A673 (cell line): Measurements from ENCODE around the gene NAV1. TPM values are rescaled to one million over a fixed set of nuclear protein-coding genes. Genes with fewer than 3 reads are reported as not detected.

Experiments used
- BruUV-seq: library from RNA; stranded (reverse); fragments of 400-500 nt; replicated peaks from 2 replicates; lab custom pipeline; 2021; lab: Mats Ljungman, UMichigan
- CTCF ChIA-PET: fragments of 300-600 bp; sonication (Branson Sonifier 250); formaldehyde crosslinking; loops from one replicate; lab custom pipeline; 2022; ENCODE audit warnings: antibody characterized with exemption; lab: Charles Lee
- POLR2A ChIA-PET: fragments of 300-600 bp; sonication (Branson Sonifier 250); formaldehyde crosslinking; loops from one replicate; lab custom pipeline; 2022; ENCODE audit warnings: antibody characterized with exemption; ENCODE audit not compliant: low non-redundant PET; lab: Charles Lee
- DNase-seq: peaks from one replicate; pipeline ENCODE4 v3.0.0-alpha.2; 2015; ENCODE audit warnings: low spot score
- H3K27ac ChIP-seq: fragments of 200-600 bp; sonication (generic); 2 replicates; pipeline ENCODE4 v1.5.1; 2016; ENCODE audit warnings: mixed run types, low read depth, mild to moderate bottlenecking, mixed read lengths, antibody characterized with exemption, low read length; ENCODE audit not compliant: poor library complexity, severe bottlenecking
- H3K27me3 ChIP-seq: fragments of 200-600 bp; sonication (generic); replicated peaks from 2 replicates; pipeline ENCODE4 v1.6.1; 2017; ENCODE audit warnings: mixed run types, low read depth, mild to moderate bottlenecking, mixed read lengths, antibody characterized with exemption, low read length; ENCODE audit not compliant: insufficient read depth, poor library complexity
- H3K36me3 ChIP-seq: fragments of 200-600 bp; sonication (generic); 2 replicates; pipeline ENCODE4 v1.6.1; 2016; ENCODE audit warnings: mixed run types, mild to moderate bottlenecking, mixed read lengths, antibody characterized with exemption, low read length; ENCODE audit not compliant: insufficient read depth, poor library complexity, severe bottlenecking
- H3K4me1 ChIP-seq: fragments of 200-600 bp; sonication (generic); 2 replicates; pipeline ENCODE4 v1.6.1; 2017; ENCODE audit warnings: mixed run types, mild to moderate bottlenecking, mixed read lengths, antibody characterized with exemption, low read length; ENCODE audit not compliant: insufficient read depth, poor library complexity, severe bottlenecking
- H3K4me3 ChIP-seq: fragments of 200-600 bp; sonication (generic); 2 replicates; pipeline ENCODE4 v1.5.1; 2016; ENCODE audit warnings: low read depth, mixed run types, mild to moderate bottlenecking, mixed read lengths, low read length; ENCODE audit not compliant: poor library complexity, severe bottlenecking
- H3K9me3 ChIP-seq: fragments of 200-600 bp; sonication (generic); 2 replicates; pipeline ENCODE4 v1.6.1; 2016; ENCODE audit warnings: mixed run types, low read depth, mild to moderate bottlenecking, mixed read lengths, antibody characterized with exemption, low read length; ENCODE audit not compliant: poor library complexity, severe bottlenecking
- CTCF ChIP-seq: fragments of 300-800, 200-600 bp; sonication (generic); conservative IDR thresholded peaks from 2 replicates; pipeline ENCODE4 v1.5.1; 2017; ENCODE audit warnings: low read depth, mild to moderate bottlenecking, antibody characterized with exemption, low read length, moderate library complexity, mixed read lengths
- EZH2 ChIP-seq: fragments of 200-600 bp; sonication (generic); IDR thresholded peaks from 2 replicates; pipeline ENCODE4 v1.6.1; 2017; ENCODE audit warnings: borderline replicate concordance, low read depth, mild to moderate bottlenecking, mixed read lengths, antibody characterized with exemption, low read length; ENCODE audit not compliant: poor library complexity, severe bottlenecking
- intact Hi-C: fragments of 100-400 bp; cut with micrococcal nuclease; formaldehyde crosslinking; loops from one replicate; pipeline ENCODE4 v1.10.0; 2022; ENCODE audit not compliant: unreplicated experiment
- total RNA-seq: library from RNA; stranded (reverse); gene quantifications from 2 replicates; pipeline ENCODE4 v1.2.3, GENCODE V29; 2021

The NAV1 gene
- total RNA-seq, 1 experiment from 2014 or later = 48.2 TPM

DNA sequence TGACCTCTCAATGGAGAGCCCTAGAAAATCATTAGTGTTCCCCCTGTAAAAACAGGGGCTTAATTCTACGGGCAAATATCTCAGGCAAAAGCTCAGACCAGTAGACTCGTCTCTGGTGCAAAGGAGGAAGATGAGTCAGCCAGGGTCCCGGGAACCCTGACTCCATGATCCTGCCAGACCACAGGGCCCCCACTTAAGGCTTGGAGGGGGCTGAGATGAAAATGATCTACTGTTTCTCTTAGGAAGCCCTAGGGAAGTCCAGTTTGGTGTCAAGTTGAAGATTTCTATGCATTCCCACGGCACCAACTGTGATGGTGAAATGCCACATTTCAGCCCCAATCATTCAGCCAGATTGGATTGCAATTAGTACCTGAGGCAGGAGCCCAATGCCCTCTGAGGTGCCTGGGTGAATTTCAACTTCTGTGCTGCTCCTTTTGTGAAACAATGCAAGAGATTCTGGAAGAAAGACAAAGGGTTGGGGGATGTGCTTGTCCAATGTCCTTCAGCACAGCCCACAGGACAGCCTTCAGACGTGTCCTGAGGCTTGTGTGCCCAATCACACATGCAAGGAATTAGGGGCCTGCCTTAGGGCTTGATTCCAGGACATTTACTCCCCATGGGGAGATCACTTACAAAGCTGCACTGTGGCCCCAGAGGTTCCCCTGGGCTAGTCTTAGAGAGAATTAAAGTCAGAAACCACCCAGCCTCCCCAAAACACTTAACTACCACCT, 18.1 kb downstream of the NAV1 start:
- Histone ChIP-seq H3K9me3 (no peaks in the 10 kb centered on the region), H3K27ac (peak overlapping the region; percentile 32), H3K36me3 (no peaks in the 10 kb centered on the region), H3K27me3 (no peaks in the 10 kb centered on the region), H3K4me1 (peaks cover 38% of the 10 kb centered on the region), H3K4me3 (no peak overlapping the region)
- ChIA-PET POLR2A (interaction anchor here (0.6 kb wide), 1 partner anchor 20 kb away, joined by 6 read pairs; no protein-coding TSS in a partner anchor), CTCF (interaction anchor here (1.0 kb wide), 1 partner anchor 238 kb away, joined by 3 read pairs; no protein-coding TSS in a partner anchor)
- no TSS peak for BruUV-seq
- no peak for DNase-seq
- TF ChIP-seq CTCF (no peak), EZH2 (no peak)
- intact Hi-C loops = loop anchor here (5.0 kb wide), 1 partner anchor 305 kb away; no protein-coding TSS in a partner anchor

DNA sequence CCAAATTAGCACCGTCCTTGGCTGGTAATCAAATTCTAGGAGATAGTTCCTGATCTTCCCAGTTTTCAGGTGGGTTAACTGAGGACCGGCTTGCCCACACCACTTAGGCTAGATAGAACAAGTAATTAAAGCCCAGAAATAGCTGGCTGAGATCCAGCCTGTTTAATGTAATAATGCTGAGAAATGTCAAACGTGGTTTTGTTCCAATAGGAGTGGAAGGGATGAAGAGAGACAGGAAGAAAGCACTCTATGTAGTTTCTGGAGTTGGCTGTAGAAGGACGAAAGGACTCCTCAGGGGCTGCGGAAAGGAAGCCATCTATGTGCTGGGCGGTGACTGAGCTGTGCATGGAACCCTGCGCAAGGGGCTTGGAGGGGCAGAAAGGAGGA, 18.6 kb downstream of the NAV1 start:
- no peak overlapping the region for H3K4me3 ChIP-seq
- intact Hi-C loops = loop anchor here (5.0 kb wide), 1 partner anchor 305 kb away; no protein-coding TSS in a partner anchor
- ChIA-PET CTCF (interaction anchor here (1.0 kb wide), 1 partner anchor 237 kb away, joined by 3 read pairs; no protein-coding TSS in a partner anchor), POLR2A (interaction anchor here (0.6 kb wide), 1 partner anchor 431 kb away, joined by 3 read pairs; no protein-coding TSS in a partner anchor)
- peak overlapping the region; percentile 32 for H3K27ac ChIP-seq
- no peaks in the 10 kb centered on the region for H3K9me3 ChIP-seq
- TF ChIP-seq CTCF = no peak
- TF ChIP-seq EZH2 = no peak
- no peaks in the 10 kb centered on the region for H3K36me3 ChIP-seq
- DNase-seq = peak; percentile 61
- peaks cover 38% of the 10 kb centered on the region for H3K4me1 ChIP-seq
- H3K27me3 ChIP-seq = no peaks in the 10 kb centered on the region
- BruUV-seq = no TSS peak

DNA sequence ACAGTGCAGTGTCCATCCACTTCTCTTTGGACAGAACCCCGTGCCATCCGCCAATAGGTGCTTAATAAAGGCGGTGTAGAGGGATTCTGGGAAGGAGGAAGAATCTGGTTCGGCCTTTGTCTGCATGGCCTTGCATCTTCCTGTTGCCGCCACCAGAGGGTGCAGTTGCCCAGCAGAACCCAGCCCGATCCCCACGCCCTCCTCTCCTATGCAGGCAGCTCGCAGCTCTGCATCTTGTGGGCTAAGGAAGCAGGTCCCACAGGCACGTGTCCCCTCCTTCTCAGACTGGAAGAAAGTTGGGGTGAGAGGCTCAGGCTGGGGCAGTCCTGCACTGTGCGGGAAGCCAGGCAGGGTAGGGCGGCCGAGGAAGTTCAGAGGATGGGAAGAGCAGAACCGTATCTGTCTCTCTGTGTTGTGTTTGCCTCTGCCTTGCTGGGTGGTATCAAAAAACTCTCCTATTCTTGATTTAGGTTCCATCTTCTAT, 20.8 kb downstream of the NAV1 start:
- peaks cover 38% of the 10 kb centered on the region for H3K4me1 ChIP-seq
- H3K27ac ChIP-seq = peak overlapping the region; percentile 42
- no peaks in the 10 kb centered on the region for H3K9me3 ChIP-seq
- H3K4me3 ChIP-seq = no peak overlapping the region
- intact Hi-C loops = loop anchor here (1.0 to 5.0 kb wide), 5 partner anchors 77 to 303 kb away; no protein-coding TSS in a partner anchor
- no peaks in the 10 kb centered on the region for H3K36me3 ChIP-seq
- ChIA-PET POLR2A (no interaction called here), CTCF (interaction anchor here (0.5 to 1.7 kb wide), 13 partner anchors 13 to 235 kb away, joined by 3 to 18 read pairs (median 5); partner anchors contain the start of gene NAV1)
- TF ChIP-seq CTCF (peak; percentile 95), EZH2 (no peak)
- no peaks in the 10 kb centered on the region for H3K27me3 ChIP-seq
- BruUV-seq = no TSS peak
- peak; percentile 91 for DNase-seq
